GM18951 (cell line): ENCODE results near the gene IL4I1.
A peak's percentile ranks its signal among the peaks of the same experiment; 100 is the strongest.

ENCODE experiments used
- POLR2A ChIP-seq: IDR thresholded peaks from 4 replicates; pipeline ENCODE4 v1.6.1; 2011; ENCODE audit warnings: mild to moderate bottlenecking; ENCODE audit not compliant: insufficient read length, insufficient read depth; ENCODE audit errors: extremely low read depth
- in situ Hi-C: fragments of 300-500 bp; cut with MboI; formaldehyde crosslinking; loops from one replicate; pipeline ENCODE4 v1.12.0; 2022; ENCODE audit warnings: low sequenced_read_pairs, mixed read lengths, inconsistent platforms; ENCODE audit not compliant: unreplicated experiment

Gene IL4I1

DNA sequence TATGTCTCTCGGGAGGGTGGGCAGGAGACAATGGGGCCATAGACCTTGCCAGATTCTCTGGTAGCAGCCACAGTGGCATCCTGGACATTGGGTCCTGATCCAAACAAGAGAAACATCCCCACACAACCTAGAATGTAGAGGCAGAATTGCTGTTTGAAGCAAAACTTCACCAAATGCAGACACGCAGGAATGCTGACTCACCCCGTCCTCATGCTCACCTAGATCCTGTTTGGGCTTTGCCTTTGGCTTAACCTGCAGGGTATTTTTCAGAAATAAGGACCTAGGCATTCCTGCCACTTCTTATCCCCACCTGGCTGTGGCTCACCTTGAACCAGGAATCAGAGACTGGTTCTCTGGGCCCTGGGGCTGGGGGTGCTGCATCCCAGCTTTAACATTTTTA, 11.9 kb downstream of the IL4I1 start:
- in situ Hi-C loops, result no loop called here
- no peak for TF ChIP-seq POLR2A

GRCh38 chr19:49884109-49884508, 12.6 kb downstream of the IL4I1 start:
- TF ChIP-seq POLR2A, result no peak
- in situ Hi-C loops, result no loop called here

- no peak for TF ChIP-seq POLR2A
- in situ Hi-C loops, result no loop called here
Observed at GRCh38 chr19:49883094-49883493, 13.6 kb downstream of the IL4I1 start.

- in situ Hi-C loops, result no loop called here
- TF ChIP-seq POLR2A, result no peak
Observed at GRCh38 chr19:49882643-49883042, 14.0 kb downstream of the IL4I1 start.

DNA sequence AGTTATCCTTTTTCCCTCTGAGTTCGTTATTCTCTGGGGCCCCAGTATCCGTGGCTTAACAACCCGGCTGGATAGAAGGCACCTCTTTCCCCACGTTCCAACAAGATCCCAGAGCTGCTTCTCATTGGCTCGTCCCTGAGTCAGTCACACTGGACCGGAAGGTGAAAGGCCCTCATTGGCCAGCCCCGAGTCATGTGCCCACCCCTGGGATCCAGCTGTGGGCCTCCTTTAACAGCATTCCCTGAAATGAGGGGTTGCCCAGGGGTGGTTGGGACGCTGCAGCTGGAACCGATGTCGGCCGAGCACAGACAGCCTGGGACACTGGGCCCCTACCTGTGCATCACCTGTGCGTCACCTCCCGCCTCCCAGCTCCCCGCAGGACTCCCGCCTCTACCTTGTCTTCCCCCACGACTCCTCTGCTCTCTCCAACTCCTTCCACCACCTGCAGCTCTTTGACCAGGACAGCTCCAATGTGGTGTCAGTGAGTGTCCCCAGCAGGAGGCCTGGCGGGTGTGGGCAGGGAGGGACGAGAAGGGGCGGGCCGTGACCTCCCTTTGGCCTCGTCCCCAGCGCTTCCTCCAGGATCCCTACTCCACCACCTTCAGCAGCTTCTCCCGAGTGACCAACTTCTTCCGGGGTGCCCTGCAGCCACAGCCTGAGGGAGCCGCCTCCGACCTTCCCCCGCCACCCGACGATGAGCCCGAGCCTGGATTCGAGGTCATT, 14.9 kb downstream of the IL4I1 start:
- in situ Hi-C loops, result no loop called here
- TF ChIP-seq POLR2A, result no peak

GRCh38 chr19:49881186-49881585, 15.5 kb downstream of the IL4I1 start:
- in situ Hi-C loops, result no loop called here

DNA sequence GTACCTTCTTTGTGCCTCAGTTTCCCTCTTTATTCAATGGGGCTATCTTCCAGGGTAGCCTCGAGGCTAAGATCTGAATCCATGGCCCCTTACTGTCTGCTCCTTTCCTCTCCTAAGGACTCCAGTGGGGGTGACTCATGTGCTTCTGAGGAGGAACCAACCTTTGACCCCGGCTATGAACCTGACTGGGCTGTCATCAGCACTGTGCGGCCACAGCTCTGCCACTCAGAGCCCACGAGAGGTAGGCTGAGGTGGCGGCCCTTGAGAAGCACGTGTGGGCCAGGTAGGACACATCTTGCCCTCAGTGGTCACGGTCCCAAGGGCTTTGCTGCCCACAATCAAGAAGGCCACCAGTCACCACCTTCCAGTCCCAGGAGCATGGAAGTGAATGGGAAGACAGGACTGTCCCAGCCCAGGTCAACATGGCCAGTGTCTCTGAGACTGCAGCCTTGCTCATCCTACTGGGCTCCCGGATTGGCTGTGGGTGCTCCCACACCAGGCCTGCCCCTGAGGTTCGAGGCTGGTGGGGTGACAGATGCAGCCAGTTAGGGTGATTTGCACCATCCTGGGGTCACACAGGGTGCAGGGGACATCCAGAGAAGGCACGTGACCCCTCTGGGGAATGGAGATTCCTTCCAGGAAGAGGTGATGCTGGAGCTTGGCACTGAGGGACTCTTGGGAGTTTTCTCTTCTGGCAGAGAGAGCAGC, 16.4 kb downstream of the IL4I1 start:
- no peak for TF ChIP-seq POLR2A

More at GRCh38 chr19:49881186-49881585, 15.5 kb downstream of the IL4I1 start:
- no peak for TF ChIP-seq POLR2A

DNA sequence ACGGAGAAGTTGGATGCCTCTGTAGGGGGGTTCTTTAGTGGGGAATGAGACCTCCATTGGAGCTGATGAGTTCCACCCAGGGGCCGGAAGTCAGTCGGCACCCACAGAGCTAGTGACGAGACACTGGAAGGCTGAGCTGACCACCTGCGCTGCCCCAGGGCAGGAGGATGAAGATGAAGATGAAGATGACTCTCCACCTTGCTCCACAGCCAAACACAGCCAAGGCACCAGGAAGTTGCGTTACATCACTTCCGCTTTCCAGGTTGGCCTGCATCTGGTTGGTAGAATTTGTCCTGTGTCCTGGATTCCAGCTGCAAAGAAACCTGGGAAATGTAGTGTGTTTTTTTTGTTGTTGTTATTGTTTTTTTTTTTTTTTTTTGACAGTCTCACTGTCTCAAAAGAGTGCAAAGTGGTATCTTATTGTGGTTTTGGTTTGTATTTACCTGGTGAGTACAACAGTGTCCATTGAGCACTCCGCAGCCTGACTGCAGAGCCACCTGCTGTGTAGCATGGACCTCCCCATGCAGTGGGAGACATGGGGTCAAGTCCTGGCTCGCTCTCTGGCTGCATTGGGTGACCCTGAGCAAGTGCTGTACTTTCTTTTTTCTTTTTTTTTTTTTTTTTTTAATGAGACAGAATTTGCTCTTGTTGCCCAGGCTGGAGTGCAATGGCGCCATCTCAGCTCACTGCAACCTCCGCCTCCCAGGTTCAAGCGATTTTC, 17.3 kb downstream of the IL4I1 start:
- in situ Hi-C loops, result no loop called here
- no peak for TF ChIP-seq POLR2A

More for the DNA sequence above, 16.4 kb downstream of the IL4I1 start:
- in situ Hi-C loops, result no loop called here

- no peak for TF ChIP-seq POLR2A
Observed at GRCh38 chr19:49878744-49879070, 18.0 kb downstream of the IL4I1 start.

DNA sequence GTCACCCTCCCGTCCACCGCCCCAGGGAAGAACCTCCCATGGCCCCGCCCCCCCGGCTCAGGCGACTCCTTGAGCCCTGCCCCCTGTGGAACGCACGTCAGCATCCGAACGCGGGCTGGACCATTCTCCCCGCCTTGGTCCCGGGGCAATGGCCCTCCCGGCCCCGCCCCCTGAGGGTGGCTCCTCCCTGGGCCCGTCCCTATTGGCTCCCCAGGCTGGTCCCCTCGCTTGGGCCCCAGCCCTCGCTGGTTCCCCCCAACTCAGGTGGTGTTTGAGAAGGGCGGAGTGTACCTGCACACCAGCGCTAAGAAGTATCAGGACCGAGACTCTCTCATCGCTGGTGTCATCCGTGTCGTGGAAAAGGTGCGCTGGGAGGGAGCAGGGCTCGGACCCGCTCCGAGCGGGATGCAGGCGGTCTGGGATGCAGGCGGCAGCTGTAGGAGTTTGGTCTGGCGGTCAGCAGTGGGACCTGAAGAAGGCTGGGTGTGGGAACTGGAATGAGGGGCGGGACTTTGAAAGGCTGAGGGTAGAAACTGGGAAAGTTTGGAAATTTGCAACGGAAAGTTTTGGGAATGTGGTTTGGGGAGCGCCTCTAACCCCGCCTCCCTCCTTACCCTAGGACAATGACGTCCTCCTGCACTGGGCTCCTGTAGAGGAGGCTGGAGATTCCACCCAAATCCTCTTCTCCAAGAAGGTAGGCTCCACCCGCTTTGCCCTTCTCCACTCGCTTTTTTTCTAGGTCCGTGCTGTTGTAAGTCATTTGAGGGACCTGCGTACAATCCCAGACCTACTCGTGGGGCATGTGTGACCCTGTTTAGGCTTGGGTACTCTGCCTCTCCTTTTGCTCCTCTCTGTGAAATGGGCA, 18.6 kb downstream of the IL4I1 start:
- in situ Hi-C loops, result no loop called here
- no peak for TF ChIP-seq POLR2A

More at GRCh38 chr19:49878744-49879070, 18.0 kb downstream of the IL4I1 start:
- in situ Hi-C loops, result no loop called here

- in situ Hi-C loops, result no loop called here
- TF ChIP-seq POLR2A, result peak; percentile 51
Observed at GRCh38 chr19:49877020-49877878, 19.4 kb downstream of the IL4I1 start, which contains the start of the genes AKT1S1 and TBC1D17. AKT1S1 (minus strand) TSS chr19:49877355; CDS start chr19:49873295, 4,060 bp downstream. TBC1D17 (plus strand) TSS chr19:49877702; CDS start chr19:49877724, 22 bp downstream.

DNA sequence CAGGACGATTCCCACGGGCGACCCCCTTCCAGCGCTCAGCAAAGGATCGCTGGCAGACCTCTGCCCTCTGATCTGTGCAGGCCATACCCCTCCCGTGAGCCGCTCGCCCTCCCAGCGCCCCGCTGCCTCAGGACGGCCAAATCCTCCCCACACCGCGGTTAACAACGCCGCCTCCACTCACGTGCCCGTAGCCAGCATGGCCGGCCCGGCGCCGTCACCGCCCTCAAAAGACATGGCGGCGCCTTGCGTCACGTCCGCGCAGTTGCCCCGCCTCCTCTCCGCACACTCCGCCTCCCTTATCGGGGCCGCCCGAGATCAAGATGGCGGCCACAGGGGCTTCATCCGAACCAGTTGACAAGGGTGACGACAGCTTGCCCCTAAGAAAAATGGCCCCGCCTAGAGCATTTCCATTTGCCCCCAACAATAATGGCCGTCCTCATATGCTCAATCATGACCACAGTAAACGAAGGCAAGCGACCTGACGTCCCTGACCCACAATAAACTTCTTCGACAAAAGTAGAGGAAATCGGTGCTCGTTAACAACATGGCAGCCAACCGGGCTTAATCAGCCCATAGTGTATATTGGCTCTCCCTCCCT, 20.2 kb downstream of the IL4I1 start:
- peak; percentile 54 for TF ChIP-seq POLR2A
- in situ Hi-C loops, result no loop called here
